HG03354 (cell line): ENCODE data around the gene STMP1.

Experiments
- ATAC-seq: cut with Tn5 transposase; IDR thresholded peaks from one replicate; pipeline ENCODE4 v1.9.1; 2021; ENCODE audit warnings: mild to moderate bottlenecking; ENCODE audit not compliant: unreplicated experiment, poor library complexity, severe bottlenecking

STMP1 gene

DNA sequence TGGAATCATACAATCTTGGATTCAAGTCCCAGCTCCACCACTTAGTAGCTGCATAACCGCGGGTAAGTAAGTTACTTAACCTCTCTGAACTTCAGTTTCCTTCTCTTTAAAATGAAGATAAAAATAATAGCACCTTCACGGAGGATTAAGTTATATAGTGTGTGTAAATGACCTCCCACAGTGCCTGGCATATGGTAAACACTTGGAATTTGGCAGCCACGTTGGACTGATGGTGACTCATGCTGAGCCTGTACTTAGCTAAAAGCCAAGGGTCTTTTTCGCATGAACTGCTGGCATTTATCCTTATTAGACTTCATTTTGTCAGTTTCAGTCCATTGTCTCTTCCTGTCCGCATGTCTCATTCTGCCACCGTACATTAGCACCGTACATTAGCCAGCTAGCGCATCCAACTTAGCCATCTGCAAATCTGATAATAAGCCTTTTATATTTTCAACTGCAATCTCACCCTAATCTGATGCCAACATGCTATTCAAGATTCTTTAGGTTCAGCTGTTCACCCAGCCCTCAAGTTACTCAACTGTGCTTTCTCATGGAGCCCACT lies 54.4 kb downstream of the STMP1 start:
- ATAC-seq: no peak

DNA sequence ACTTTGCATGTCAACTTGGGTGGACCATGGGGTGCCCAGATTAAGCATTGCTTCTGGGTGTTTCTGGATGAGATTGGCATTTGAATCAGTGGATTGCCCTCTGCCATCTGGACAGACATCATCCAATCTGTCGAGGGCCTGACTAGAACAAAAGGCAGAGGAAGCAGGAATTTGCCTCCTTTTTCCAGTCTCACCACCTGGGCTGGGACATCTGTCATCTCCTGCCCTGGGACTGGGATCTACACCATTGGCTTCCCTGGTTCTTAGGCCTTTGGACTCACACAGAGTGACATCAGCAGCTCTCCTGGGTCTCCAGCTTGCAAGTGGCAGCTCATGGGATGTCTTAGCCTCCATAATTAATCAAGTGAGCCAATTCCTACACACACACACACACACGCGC lies 55.4 kb downstream of the STMP1 start:
- ATAC-seq: no peak

DNA sequence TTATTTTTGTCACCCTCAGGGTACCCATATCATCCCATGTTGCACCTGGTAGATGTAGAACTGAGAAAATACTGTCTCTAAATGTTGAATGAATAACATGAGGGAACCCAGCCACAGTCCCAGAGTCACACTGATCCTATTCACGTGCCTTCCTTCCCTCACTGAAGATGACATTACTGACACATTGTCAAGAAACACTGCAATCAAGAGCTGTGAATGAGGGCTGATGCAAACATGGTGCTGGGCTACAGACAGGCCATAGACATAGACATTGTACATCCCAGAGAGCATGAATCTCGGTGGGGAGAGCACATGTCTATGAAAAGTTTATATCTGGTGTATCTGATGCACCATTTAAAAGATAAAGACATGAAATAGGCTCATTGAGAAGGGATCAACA lies 55.9 kb downstream of the STMP1 start:
- no peak for ATAC-seq

DNA sequence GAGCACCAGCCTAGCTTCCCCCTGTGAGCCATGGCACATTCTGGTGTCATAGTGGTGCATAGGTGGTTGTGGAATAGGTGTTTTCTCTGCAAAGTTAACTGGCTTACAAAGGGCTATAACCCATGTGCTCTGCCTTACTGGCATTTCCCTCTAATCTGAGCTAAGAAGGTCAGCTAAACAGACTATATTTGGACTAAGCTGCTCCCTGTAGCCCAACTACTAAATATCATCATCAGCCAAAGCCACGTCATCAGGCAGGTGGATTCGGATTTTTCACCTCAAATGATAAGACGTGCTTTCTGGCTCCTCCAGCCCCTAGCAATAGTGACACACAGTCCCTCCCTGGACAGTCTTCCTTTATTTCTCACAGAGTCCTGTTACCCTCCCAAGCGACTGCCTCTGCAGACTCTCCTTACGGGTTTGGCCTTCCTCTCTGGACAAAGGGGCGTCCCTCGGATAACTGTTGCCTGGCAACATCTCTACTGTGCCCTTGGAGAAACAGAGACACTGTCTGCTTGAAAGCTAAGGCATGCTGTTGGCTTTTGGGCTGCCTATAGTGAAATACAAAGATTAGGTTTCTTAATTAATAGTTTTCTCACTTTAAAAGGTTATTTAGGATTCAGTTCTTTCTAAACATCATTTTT lies 56.6 kb downstream of the STMP1 start:
- ATAC-seq: no peak

DNA sequence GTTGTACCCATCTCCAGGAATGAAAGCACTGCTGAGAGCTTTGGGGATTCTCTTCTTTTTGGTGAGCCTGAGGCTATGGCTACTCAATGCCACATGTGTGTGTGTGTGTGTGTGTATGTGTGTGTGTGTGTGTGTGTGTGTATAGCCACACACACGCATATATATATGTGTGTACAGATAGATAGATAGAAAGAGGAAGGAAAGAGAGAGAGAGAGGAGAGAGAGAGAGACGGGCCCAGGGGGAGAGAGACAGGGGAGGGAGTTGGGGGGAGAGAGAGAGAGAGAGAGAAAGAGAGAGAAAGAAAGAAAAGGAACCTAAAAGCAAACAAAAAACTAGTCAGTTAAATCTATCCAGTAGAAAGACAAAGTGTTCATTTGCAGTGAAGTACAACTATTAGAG lies 57.4 kb downstream of the STMP1 start:
- no peak for ATAC-seq

DNA sequence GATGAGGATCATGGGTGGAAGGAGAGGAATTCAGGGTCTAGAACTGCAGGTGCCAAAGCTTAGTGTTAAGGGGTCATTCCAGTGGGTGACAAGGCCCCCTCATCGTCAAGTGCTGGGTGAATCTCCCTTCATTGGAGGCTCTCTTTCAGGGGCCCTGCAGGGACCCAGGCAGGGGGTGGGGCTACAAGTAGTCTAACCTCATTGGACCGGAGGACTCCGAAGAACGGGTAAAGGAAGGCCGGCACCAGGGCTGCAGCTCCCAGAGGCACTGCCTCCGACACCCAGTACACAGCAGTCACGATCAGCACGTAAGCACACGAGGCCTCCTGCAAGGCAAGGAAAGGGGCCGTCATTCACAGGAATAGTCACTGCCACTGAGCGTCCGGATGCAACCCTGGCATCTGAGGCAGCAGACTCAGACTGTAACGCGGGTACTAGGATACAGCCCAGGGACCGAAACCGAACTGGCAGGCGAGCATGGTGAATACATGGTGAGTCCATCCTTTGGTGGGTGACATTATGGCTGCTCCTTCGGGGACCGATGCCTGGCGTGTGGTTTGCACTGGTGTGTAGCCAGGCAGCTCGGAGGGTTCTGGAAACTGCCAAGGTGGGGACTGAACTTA lies 59.0 kb downstream of the STMP1 start:
- no peak for ATAC-seq

DNA sequence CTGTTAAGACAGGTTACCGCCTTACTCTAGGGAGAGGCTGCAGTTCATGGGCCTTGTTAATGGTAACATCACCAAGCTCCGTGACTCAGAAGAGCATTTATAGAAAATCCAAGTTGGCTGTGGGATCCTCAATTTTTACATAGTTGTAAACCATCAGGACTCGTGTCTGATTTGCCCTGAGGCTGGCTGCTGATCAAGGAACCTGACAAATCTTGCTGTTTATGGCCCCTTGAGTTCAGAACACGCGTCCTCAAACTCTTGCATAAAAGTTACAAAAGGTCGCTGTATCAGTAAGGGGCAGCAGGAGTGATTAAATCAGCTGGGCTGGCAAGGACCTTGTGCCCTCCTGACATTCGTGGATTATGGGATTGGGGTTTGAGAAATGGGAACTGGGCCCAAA lies 61.1 kb downstream of the STMP1 start:
- ATAC-seq: no peak
